GM21381 (cell line): ENCODE results near the gene BSX.

Experiments
- ATAC-seq: cut with Tn5 transposase; IDR thresholded peaks from one replicate; pipeline ENCODE4 v1.9.1; 2021; ENCODE audit warnings: mild to moderate bottlenecking, moderate library complexity; ENCODE audit not compliant: unreplicated experiment

Gene BSX

GRCh38 chr11:122963961-122964360 is 17.7 kb downstream of the BSX start:
- ATAC-seq: no peak

- ATAC-seq: no peak
These were observed 27.2 kb downstream of the BSX start for GRCh38 chr11:122954455-122954854.

- ATAC-seq: no peak
These were observed 30.4 kb downstream of the BSX start for GRCh38 chr11:122951211-122951610.

GRCh38 chr11:122938557-122938956 is 43.1 kb downstream of the BSX start:
- no peak for ATAC-seq

GRCh38 chr11:122937983-122938382 is 43.7 kb downstream of the BSX start:
- ATAC-seq: no peak

DNA sequence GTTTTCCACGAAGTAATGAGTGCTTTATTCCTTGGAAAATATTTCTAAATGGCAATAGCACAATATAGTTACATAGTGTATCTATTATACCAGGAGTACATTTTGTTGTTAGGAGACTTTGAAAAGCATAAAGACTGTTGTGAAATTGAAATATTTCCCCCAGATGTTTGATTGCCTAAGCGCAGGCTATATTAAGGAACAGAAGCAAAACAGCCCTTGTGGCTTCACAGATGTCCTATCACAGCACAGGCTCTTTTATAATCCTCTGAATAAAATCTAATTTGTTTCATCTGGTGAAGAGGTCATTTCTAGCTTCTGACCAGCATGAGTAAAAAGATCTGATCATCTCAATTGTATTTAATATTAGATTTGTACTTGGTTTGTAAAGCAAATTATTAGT is 48.2 kb downstream of the BSX start:
- no peak for ATAC-seq

DNA sequence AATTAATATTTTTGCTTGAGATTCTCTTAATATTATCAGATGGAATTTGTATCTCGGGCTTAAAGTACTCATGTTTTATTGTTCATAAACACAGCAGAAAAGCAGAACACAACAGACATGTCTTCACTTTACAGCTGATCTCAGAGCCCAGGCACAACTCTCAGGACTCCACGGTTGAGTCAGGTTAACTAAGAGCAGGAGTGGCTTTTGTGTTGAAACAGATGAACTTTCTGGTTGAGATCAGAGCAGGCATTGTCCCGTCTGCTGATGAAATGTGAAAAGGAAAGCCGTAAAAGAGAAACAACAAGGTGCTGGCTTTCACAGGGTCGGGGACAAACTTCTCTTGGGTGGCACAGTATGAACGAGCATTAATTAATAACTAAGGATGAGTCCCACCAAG is 50.1 kb downstream of the BSX start:
- ATAC-seq: no peak
